Measurements from ENCODE around the gene CRADD.

DNA sequence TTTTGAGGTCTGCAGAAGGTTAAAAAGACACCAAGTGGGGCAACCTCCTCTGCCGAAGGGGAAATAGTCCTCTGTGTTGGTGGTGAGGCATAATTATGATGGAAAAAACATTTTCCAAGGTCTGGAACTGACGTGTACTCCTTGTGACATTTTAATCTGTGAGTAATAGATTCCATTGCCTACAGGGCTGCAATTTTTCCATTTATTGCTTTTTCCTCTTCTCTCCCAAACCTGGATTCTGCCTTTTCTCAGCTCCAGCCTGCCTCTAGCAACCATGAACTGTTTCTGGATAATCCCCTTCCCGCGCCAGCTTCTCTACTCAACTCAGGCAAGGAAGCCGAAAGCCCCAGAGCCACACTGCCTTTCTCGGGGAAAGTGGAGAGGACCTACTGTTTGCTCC lies 241.1 kb downstream of the CRADD start:
- TF ChIP-seq POLR2AphosphoS5 (IDR thresholded peaks at IDR 0.05) = no peak
- TF ChIP-seq, protein P1, sequence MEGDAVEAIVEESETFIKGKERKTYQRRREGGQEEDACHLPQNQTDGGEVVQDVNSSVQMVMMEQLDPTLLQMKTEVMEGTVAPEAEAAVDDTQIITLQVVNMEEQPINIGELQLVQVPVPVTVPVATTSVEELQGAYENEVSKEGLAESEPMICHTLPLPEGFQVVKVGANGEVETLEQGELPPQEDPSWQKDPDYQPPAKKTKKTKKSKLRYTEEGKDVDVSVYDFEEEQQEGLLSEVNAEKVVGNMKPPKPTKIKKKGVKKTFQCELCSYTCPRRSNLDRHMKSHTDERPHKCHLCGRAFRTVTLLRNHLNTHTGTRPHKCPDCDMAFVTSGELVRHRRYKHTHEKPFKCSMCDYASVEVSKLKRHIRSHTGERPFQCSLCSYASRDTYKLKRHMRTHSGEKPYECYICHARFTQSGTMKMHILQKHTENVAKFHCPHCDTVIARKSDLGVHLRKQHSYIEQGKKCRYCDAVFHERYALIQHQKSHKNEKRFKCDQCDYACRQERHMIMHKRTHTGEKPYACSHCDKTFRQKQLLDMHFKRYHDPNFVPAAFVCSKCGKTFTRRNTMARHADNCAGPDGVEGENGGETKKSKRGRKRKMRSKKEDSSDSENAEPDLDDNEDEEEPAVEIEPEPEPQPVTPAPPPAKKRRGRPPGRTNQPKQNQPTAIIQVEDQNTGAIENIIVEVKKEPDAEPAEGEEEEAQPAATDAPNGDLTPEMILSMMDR (IDR thresholded peaks at IDR 0.05) = no peak
- TF ChIP-seq POLR2A (IDR thresholded peaks at IDR 0.05) = no peak

Data from suprapubic skin (tissue), 4 donors.